GM19328 (cell line): ENCODE data around the gene ETFDH.
A peak's percentile ranks its signal among the peaks of the same experiment; 100 is the strongest.
"Not testable (repeated sequence)": the region's sequence is repeated elsewhere in the genome, so short reads cannot be mapped to it uniquely, and the experiment has no call there.

Source experiments
- ATAC-seq: cut with Tn5 transposase; IDR thresholded peaks from one replicate; pipeline ENCODE4 v1.9.1; 2021; ENCODE audit warnings: mild to moderate bottlenecking, moderate library complexity; ENCODE audit not compliant: unreplicated experiment

The ETFDH gene

DNA sequence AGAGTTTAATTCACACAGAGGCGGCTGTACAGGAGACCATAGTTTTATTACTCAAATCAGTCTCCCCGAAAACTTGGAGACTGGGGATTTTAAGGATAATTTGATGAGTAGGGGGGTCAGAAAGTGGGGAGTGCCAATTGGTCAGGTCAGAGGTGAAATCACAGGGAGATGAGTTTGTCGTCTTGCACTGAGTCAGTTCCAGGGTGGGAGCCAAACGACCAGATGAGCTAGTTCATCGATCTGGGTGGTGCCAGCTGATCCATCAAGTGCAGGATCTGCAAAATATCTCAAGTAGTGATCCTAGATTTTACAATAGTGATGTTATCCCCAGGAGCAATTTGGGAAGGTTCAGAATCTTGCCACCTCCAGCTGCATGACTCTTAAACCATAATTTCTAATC is 4.0 kb downstream of the ETFDH start:
- ATAC-seq, result no peak

DNA sequence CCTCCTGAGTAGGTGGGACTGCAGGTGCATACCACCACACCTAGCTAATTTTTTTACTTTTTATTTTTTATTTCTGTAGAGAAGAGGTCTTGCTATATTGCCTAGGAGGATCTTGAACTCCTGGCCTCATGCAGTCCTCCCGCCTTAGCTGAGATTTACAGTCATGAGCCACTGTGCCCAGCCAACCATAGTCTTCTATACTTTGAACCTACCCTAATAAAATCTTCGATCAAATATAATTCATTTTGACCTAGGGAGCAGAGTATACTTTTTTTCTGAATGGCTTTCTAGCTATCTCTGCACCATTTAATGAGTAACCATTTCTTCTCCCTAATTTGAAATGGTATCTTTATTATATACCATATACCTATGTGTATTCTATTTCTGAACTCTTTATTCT is 6.7 kb downstream of the ETFDH start:
- ATAC-seq, result no peak

DNA sequence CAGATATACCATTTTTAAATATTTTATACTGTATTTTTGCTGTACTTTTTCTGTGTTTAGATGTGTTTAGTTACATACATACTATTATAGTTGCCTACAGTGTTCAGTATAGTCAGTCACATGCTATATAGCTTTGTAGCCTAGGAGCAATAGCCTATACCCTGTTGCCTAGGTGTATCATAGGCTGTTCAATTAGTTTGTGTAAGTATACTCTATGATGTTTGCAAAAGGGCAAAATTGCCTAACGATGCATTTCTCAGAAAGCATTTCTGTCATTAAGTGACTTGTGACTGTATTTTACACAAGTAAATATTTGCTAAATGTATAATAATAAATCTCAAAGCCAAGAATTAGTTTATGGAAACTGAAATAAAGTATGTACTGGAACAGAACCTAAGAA is 9.5 kb downstream of the ETFDH start:
- ATAC-seq, result no peak

DNA sequence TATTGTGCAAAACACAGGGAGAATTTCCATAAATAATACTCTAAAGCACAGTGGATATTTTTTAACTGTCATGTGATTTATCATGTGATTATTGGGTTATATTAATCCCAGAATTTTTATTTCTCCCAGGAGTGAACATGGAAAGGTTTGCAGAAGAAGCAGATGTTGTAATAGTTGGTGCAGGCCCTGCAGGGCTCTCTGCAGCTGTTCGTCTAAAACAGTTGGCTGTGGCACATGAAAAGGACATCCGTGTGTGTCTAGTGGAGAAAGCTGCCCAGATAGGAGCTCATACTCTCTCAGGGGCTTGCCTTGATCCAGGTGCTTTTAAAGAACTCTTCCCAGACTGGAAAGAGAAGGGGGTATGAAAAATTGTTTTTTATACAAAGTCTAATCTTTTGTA is 10.0 kb downstream of the ETFDH start:
- no peak for ATAC-seq

DNA sequence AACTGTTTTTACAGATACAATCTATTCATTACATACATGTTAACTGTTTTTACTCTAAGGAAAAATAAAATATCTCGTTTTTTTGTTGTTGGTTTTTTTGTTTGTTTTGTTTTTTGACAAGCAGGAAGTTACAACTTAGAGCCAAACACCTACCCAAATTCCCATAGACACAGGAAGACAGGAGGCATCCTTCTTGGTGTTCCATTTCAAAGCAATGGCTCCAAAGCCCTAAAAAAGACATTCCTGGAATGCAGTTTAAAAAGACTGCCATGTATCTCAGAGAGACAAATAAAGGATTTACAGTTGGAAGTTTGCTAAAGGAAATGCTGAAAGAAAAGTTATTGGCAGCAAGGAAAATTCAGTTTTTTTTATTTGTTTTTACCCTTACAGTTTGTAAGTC is 16.7 kb downstream of the ETFDH start:
- no peak for ATAC-seq

DNA sequence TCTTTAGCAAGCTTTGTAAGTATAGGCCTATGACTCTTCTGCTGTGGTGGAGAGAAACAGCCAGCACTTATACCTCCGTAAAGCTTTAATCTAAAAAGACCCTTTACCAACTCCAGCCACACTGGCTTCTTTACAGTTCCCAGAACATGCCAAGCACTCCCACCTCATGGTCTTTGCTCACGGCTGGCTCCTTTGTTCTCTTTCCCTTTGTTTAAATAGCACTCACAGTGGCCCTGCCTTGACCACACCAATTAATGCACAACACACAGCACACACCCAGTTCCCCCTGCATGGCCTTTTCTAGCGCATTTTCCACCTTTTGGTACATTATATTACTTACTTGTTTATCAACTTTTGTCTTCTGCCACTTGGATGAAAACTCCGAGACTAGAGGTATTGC is 32.2 kb downstream of the ETFDH start:
- ATAC-seq, result no peak

DNA sequence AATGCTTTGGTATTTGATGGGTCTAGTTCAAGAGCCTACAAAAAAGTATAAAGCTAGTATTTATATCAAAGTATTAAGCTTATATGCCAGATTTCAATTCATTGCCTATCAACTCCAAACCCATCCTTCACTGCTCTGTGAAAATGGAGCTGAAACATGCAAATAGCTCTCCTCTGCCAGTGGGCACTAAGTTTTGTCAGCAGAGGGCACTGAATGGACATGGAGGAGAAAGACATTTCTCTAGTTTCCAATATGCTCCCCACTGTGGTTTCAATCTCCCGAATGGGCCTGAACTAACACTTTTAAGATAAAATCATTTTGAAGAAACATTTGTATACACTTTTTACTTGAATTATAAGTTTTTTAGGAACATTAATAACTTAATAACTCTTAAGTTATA is 38.7 kb downstream of the ETFDH start:
- ATAC-seq, result no peak

DNA sequence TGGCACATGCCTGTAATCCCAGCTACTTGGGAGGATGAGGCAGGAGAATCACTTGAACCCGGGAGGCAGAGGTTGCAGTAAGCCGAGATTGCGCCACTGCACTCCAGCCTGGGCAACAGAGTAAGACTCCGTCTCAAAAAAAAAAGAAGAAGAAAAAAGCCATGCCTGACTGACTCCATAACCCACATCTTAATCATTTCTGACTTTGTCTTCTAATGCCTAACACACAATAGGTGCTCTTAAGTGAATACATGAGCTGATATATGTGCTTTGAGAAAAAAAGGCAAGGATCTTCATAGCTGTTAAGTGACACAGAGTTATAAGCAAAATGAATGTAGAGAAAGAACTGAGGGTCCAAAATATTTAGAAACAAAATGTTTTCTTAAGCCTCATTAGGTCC is 40.5 kb downstream of the ETFDH start:
- not testable (repeated sequence) for ATAC-seq

DNA sequence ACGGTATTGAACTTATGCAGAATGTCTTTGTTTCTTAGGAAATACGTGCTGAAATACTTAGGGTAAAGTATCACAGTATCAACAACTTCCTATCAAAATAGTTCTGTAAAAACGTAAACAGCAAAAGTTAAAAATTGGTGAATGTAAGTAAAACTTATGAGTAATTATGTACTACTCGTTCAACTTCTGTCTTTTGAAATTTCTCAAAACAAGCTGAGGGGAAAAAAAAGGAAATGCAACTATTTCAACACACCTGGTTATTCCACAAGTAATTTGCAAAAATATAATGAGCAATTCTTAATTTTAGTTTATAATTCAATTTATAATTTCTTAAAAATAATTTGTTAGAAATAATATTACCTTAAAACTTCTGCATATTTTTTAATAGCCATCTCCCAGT is 42.8 kb downstream of the ETFDH start:
- ATAC-seq, result no peak

DNA sequence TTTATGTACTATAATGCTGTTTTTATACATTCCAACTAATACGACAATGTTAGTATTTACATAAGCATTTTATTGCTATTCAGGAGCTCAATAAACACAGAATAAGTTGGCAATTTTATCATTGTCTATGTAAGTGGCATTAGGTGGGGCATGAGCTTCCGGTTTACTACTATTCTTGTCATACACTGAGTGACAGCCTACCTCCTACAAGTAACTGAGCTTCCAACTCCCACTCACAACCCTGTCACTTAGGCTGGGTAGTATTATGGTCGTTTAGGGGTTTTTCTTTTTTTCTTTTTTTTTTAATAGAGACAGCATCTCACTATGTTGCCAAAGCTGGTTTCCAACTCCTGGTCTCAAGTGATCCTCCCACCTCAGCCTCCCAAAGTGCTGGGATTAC is 43.7 kb downstream of the ETFDH start:
- no peak for ATAC-seq

DNA sequence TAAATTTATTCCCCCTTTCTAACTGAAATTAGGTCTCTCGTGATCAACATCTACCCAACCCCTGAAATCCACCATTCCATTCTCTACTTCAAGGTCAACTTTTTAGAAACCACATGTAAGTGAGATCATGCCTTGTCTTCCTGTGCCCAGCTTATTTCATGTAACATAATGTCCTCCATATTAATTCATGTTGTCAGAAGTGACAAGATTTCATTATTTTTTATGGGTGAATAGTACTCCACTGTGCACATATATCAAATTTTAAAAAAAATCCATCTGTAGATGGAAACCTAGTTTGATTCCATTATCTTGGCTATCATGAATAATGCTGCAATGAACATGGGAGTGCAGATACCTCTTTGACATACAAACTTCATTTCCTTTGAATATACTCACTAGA is 49.6 kb downstream of the ETFDH start:
- no peak for ATAC-seq

DNA sequence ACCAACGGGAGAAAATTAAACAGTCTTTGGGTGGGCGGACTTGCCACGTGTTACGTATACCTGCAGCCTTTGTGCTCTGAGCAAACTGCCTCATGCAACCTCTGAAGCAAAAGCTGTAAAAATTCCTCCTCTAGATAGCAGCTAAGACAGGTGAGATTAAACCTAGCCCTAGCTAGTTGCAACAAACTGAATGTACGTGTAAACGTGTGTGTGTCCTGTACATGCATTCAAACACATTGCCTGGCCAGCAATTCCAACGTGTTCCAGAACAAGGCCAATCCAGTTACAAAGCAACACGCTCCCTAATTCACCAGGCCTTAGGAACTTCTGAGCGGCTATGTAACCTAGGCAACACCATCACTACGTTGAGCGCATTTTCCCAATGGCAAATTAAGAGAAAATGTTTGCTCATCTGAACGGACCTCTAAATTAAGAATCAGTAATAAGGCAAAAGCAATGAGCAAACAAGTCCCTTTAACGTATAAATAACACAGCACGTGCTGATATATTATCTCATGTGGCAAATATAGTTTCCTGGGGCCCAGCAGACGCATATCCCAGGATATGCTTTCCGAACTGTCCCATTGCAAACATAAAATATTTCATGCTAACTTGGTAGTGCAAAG is 50.3 kb downstream of the ETFDH start:
- ATAC-seq, result peak; percentile 10

DNA sequence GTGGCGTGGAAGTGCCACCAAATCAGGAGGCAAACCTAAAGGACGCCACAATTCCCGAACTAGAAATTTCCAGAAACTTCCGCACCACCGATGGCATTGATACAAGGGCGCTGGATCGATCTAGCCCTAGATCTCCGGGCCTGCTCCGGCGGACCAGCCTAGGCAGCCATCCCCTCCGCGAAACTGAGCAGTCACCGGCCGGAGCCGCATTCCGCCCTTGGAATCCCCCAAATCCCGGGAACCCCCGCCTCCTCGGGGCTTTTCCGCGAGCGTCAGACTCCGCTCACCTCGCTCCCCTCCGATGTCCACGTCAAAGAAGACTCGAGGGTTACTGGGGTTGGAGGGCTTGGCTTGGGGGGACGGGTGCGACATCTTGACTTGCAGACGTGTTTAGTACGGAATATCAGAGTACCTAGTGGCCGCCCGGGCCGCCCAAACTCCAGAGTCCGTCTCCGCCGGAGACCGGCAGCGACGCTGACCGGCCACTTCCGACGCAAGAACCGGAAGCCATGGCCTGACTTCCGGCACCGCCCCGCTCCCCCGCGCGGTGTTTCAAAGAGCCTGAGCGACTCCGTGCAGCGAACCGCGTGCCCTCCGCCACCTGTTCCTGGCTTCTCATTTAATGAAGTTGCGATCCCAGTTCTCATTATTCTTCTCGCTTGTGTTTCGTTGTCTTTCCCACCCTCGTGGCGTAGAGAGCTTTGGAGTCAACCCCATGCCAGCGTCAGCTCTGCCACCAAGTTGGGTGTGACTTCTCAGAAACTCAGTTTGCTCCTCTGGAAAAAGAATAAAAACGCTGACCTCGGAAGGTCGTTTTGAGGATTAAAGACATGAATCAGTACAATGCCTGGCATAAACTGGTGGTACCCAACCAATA is 51.1 kb downstream of the ETFDH start, which contains the start of gene PPID:
Gene PPID (minus strand): TSS at position 480 of the 877 bp plus-strand sequence. CDS start 108 bp downstream, at position 372.
- peak; percentile 94 for ATAC-seq

DNA sequence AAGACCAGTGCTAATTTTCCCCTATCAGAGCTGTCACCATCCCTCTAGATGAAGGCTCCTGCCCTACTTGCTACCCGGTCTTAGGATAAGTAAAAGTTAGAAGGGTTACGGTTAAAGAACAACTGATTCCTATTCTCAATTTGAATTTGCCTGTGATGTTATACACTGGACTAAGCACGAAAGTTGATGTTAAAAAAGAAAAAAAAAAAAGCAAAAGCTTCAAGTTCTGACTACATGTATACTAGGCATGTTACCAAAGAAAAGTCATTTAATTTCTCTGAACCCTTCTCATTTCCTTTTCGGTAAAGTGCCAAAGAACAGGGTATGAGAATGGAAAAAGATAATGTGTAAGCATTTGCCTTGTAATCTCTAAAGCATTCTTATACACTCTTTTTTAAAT is 52.5 kb downstream of the ETFDH start:
- no peak for ATAC-seq

DNA sequence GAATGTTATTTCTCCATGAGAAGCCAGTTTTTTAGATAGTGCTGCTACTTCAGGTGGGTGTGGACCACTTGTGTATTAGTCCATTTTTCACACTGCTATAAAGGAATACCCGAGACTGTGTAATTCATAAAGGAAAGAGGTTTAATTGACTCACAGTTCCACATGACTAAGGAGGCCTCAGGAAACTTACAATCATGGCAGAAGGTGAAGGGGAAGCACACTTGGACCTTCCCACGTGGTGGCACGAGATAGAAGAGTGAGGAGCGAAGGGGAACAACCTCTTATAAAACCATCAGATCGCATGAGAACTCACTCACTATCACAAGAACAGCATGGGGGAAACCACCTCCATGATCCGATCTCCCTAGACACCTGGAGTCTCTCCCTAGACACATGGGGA is 54.5 kb downstream of the ETFDH start:
- no peak for ATAC-seq

DNA sequence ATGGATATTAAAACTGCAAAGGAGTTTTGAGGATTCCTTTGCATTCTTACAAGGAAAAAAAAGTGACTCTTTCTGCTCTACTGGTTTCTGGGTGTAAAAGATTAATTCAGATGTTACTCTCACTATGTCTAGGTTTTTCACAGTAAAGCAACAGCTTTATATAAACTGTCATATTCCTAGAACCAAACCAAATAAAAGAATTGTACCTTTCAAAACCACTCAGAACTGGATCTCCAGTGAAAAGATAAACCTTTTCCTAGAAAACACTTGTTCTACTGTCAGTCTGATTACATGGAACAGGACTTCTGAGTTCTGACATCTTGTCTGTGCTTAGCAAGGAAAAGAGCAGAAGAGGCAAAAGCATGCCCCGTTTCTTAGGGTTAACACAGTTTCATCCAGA is 56.1 kb downstream of the ETFDH start:
- ATAC-seq, result no peak

DNA sequence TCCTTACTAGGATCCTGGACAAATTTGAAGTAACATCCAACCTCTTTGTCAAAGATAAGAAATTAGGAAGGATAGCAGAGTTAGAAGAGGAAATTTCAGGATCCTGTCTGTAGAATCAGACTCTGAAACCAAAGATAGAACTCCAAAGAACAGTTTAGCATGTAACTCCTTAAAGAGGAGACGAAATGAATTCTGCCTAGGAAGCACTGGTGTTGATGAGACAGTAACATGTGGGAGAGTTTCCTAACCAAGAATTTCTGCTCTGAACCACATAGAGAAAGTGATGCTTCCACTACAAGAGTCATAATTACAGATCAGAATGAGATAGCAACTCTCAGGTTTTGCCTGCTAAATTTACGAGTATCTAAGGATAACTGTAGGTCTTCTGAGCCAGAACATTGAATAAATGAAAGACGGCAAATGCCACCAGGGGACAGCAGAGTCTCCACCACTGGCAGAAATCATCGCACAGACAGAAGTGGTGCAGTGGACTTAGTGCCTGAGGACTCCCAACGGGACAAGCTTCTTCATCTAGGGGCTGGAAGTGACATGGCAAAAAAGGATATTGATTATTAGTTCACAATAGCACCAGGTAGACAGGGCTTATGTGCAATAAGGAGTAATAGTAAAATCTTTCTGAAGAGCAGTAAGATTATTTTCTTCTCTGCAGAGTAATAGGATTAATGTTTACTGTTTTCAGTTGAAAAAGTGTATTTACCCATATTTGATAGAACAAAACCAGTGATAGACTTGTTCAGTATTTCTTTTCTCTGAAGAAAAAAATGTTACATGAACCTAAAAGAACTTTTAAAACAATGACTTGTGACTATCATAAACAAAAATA is 57.8 kb downstream of the ETFDH start:
- ATAC-seq, result peak; percentile 83

DNA sequence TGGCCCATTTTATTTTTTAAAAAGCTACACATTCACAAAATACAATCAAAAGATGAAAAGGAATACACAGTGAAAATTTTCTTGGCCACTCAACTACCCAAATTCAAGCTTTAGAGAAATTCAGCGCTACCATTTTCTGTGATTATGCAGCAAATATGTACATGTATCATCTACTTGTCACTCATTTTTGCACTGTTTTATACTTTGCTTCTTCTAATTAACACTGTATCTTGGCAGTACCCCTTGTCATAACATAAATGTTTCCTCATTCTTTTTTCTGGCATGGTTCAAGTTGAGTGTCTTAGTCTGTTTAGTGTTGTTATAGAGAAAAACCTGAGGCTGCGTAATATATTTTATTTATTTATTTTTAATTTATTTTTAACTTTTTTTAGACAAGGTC is 66.8 kb downstream of the ETFDH start:
- ATAC-seq, result no peak

DNA sequence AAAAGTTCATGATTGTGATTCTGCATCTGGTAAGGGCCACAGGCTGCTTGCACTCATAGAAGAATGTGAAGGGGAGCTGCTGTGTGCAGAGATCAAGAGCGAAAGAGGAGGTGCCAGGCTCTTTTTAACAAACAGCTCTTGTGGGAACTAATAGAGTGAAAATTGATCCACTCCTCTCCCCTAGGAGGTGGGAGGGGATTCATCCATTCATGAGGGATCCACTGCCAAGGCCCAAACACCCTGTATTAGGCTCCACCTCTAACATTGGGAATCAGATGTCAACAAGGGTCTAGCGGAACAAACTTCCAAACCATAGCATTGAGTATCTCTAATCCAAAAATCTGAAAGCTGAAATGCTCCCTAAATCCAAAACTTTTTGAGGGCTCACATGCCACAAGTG is 67.5 kb downstream of the ETFDH start:
- no peak for ATAC-seq

DNA sequence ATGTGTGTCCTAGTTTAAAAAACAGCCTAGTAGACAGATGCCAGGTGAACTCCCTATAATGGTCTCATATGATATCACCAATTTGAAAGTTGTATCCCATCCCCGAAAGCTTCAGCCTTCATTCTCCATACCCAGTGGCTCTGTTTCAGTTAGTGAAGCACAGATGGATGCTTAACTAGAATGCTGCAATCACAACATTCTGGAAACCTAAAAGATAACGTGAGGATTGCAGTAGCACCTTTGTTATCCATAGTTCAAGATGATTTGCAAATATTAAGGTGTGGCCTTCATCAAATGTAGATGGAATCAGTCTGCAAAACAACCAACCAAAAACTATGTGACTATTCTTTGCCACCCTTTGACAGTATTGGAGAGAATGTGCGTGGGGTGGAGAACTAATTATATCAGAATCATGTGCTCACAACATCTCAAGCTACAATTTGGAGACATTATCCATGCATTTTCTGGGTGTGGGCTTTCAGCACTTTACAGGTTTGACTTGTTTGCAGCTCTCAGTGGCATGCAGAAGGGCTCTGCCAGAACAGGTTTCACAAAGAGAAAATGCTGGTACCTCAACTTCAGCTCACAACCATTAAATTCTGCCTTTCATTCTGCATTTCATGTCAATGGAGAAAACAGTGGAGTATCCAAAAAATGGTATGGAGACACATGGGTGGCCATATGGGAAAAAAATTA is 69.4 kb downstream of the ETFDH start:
- no peak for ATAC-seq

DNA sequence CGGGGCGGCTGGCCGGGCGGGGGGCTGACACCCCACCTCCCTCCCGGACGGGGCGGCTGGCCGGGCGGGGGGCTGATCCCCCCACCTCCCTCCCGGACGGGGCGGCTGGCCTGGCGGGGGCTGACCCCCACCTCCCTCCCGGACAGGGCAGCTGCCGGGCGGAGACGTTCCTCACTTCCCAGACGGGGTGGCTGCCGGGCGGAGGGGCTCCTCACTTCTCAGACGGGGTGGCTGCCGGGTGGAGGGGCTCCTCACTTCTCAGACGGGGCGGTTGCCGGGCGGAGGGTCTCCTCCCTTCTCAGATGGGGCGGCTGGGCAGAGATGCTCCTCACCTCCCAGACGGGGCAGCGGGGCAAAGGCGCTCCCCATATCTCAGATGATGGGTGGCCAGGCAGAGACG is 74.4 kb downstream of the ETFDH start:
- ATAC-seq, result not testable (repeated sequence)
